GM18858 (cell line): Measurements from ENCODE around the gene ZNF175.

ENCODE experiments used
- ATAC-seq: cut with Tn5 transposase; IDR thresholded peaks from one replicate; pipeline ENCODE4 v1.9.1; 2021; ENCODE audit not compliant: unreplicated experiment

ZNF175 gene

DNA sequence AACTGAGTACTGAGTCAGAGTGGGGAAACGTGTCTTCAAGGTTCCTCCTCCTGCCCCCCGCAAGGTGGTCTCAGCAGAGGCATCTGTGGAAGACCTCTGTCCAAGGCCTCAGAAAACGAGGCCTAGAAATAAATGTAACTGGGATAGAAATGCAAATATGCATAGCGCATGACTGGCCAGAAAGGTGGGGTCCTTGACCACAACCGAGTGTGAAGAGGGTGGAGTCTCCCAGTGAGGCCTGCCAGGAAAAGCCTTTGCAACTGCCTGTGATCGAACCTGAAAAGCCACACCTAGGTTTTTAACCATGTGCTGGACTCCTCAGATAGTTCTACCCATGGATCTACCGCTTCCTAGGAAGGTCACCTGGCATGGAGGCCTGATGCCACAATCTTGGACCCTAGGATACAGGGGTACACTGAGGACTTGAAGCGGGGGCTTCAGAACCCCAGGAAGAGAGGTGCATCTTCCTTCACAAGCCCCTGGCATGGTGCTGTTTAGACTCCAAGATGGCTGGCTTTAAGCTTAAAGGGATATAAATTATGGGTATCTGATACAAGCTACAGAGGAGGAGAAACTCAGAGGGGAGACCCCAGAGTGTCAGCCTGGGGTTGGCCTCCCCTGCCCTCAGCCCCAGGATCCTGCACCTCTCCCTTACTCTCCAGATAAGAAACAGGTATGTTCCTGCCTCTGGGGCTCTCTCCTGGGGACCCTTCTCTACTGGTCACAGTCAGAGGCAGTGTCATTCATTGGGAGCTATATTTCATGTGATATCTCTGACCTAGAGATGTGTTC, 21.4 kb upstream of the ZNF175 start:
- no peak for ATAC-seq

GRCh38 chr19:51550848-51551672, 20.0 kb upstream of the ZNF175 start:
- no peak for ATAC-seq

DNA sequence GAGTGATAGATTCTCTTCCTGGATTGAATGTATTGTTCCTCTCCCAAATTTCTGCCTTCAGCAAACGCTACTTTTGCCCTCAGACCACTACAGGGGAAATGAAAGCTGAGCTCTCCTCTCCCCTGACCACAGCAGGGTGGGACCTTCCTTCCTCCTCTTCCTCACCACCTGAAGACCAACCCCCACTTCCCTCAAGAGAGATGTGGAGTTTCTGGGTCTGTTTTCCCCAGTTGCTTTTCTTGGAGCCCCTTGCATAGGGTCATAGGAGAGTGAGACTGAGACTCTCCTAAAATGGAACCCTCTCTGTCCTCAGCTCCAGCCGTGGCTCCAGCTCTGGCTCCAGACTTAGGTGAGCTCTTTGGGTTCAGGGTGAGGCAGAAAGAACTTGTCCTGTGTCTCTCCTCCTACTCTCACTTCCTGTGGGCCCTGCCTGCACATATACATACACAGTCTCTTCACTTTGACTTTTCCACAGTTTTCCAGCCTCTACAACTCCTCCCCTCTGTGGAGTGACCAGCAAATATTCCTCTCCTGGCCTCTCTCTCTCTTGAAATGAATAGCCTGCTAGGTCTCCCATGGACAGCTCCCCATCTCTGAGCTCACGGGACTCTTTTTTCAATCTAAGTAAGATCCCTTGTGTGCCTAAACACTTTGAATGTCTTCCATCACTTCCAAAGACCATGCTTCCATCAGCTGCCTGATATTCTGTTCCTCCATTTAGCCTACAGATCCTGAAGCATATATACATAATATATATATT, 19.2 kb upstream of the ZNF175 start:
- no peak for ATAC-seq

DNA sequence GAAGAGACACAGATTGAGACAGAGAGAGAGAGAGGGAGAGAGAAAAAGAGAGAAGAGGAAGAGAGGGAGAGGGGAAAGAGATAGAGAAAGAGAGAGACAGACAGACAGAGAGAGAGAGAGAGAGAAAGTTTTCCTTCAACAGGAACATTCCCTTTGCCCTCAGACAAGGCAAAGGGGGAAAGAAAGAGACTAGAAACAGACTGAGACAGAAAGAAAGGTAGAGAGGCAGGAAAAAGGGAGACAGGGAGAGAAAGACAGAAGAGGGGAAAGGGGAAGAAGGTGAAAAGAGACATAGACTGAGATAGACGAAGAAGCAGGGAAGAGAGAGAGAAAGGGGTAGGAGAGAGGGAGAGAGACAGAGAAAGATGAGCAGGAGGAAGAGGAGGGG, 18.5 kb upstream of the ZNF175 start:
- no peak for ATAC-seq

- ATAC-seq: no peak
Measured at GRCh38 chr19:51552996-51553725, 17.9 kb upstream of the ZNF175 start.

DNA sequence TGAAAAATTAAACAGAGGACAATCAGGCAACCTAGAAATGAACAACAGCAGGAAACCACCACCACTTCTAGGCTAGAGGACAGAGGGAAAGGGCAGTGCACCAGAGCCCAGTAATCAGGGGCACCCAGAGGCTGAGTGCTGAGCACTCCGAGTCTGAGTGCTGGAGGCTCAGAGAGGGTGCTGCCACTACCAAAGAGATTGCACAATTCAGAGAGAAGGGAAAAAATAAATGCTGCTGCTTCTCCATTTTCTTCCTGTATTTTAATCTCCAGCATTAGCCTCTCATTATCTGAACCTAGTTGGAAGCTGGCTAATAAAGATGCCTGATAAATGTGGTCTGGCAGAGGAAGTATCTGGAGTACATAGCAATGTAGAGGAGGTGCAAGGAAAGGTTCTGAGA, 11.8 kb upstream of the ZNF175 start:
- ATAC-seq: no peak

DNA sequence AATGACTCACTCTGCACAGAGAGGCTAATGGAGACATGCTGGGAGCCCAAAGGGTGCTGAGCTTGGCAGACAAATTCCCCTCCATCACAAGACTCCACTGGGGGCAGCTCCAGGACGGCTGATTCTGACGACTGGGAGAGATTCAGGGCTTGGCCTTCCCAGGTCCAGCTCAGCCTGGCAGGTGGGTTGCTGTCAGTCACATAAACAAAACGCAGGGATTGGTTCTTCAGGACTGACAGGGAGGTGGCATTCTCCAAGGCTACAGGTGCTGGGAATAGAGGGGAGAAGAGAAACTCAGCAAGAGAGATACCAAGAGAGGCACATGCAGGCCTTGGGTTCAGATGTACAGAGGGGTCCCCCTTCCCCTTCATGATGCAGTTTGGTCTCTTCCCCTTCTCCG, 10.7 kb upstream of the ZNF175 start:
- no peak for ATAC-seq

- no peak for ATAC-seq
Measured at GRCh38 chr19:51564791-51565190, 6.3 kb upstream of the ZNF175 start.

GRCh38 chr19:51565583-51565982, 5.5 kb upstream of the ZNF175 start:
- ATAC-seq: no peak

GRCh38 chr19:51566489-51567100, 4.5 kb upstream of the ZNF175 start:
- ATAC-seq: no peak

- no peak for ATAC-seq
Measured at GRCh38 chr19:51567583-51567982, 3.5 kb upstream of the ZNF175 start.

DNA sequence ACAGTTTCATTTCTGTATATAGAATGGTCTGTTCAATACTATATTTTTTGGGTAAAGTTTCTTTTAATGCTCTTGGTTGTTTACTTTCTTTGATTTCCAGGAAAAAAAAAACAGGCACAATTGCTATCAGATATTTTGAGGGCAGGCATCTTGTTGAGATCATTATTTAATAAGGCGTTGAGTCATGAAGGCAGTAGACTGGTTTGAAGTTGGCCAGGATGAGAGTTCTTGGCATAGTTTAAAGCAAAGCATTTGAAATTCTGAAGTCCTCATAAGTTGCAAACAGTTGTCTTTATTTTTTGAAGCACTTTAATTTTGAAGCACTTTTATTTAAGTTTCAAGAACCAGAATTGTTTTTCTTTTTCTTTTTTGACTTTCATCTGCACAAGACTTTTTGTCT, 2.6 kb upstream of the ZNF175 start:
- ATAC-seq: no peak

DNA sequence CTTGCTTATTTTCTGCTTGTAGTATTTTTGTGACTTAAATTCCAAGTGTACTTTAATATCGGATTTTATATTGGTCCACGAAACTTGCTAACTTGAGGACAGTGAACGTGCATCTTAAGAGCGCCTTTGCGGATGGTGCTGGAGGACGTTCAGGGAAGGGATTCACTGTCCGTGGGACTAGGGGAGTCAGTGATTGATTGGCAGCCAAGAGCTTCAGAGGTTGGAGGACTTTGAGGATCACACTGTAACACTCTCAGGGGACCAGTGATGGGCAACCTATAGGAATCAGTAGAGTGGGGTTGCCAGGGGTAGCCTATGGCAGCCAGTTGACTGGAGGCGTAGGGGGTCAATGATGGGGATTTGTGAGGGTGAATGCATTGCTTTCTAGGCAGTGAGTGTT, 516 bp downstream of the ZNF175 start:
- ATAC-seq: no peak

GRCh38 chr19:51572410-51572809, 1.3 kb downstream of the ZNF175 start:
- ATAC-seq: no peak

DNA sequence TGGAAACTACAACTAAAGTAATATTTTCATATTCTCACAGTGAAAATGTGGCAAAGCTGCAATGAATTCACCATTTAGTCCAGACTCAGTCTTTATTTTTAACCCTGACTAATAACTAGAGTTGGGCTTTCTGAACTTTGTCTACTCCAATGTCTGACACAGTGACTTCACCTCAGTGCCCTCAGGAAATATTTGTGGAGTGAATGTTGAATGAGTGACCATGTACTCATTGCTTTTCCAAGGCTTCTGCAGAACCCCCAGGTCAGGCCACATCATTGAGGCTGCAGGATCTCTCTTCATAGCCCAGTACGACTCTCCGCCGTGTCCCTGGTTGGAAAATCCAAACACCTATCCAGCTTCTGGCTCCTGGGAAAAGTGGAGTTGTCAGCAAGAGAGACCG, 1.8 kb downstream of the ZNF175 start:
- no peak for ATAC-seq

- no peak for ATAC-seq
Measured at GRCh38 chr19:51573331-51573730, 2.2 kb downstream of the ZNF175 start.

DNA sequence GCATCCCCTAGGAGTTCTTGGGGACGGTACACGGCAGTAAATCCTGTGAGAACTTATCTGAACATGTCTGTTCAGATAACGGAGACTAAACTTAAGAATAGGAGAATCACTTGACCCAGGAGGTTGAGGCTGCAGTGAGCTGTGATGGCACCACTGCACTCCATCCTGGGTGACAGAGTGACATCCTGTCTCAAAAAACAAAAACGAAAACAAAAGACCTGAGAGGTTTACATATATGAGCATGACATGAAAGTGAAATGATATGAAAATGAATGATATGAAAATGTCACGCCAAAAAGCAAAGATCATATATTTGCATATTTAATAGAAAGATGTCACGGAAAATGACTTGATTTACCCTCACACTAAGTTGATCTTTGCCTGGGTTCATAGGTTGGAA, 5.8 kb downstream of the ZNF175 start:
- ATAC-seq: no peak

- ATAC-seq: no peak
Measured at GRCh38 chr19:51586103-51586728, 15.1 kb downstream of the ZNF175 start.

GRCh38 chr19:51586799-51587198, 15.7 kb downstream of the ZNF175 start:
- no peak for ATAC-seq
